ENCODE data around the gene EML6.

Gene EML6

GRCh38 chr2:54920660-54921059, 197.2 kb downstream of the EML6 start:
- H3K27ac ChIP-seq, result no peak overlapping the region
- TF ChIP-seq, protein P1, sequence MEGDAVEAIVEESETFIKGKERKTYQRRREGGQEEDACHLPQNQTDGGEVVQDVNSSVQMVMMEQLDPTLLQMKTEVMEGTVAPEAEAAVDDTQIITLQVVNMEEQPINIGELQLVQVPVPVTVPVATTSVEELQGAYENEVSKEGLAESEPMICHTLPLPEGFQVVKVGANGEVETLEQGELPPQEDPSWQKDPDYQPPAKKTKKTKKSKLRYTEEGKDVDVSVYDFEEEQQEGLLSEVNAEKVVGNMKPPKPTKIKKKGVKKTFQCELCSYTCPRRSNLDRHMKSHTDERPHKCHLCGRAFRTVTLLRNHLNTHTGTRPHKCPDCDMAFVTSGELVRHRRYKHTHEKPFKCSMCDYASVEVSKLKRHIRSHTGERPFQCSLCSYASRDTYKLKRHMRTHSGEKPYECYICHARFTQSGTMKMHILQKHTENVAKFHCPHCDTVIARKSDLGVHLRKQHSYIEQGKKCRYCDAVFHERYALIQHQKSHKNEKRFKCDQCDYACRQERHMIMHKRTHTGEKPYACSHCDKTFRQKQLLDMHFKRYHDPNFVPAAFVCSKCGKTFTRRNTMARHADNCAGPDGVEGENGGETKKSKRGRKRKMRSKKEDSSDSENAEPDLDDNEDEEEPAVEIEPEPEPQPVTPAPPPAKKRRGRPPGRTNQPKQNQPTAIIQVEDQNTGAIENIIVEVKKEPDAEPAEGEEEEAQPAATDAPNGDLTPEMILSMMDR (conservative IDR thresholded peaks at IDR 0.05), result no peak

GRCh38 chr2:54924121-54924520, 200.7 kb downstream of the EML6 start:
- no peak overlapping the region for H3K27ac ChIP-seq
- TF ChIP-seq, protein P1 (conservative IDR thresholded peaks at IDR 0.05), result no peak

GRCh38 chr2:54925022-54925421, 201.6 kb downstream of the EML6 start:
- no peak overlapping the region for H3K27ac ChIP-seq
- TF ChIP-seq, protein P1 (conservative IDR thresholded peaks at IDR 0.05), result no peak

GRCh38 chr2:54927085-54927750, 203.8 kb downstream of the EML6 start:
- TF ChIP-seq, protein P1 (conservative IDR thresholded peaks at IDR 0.05), result no peak
- H3K27ac ChIP-seq, result no peak overlapping the region

DNA sequence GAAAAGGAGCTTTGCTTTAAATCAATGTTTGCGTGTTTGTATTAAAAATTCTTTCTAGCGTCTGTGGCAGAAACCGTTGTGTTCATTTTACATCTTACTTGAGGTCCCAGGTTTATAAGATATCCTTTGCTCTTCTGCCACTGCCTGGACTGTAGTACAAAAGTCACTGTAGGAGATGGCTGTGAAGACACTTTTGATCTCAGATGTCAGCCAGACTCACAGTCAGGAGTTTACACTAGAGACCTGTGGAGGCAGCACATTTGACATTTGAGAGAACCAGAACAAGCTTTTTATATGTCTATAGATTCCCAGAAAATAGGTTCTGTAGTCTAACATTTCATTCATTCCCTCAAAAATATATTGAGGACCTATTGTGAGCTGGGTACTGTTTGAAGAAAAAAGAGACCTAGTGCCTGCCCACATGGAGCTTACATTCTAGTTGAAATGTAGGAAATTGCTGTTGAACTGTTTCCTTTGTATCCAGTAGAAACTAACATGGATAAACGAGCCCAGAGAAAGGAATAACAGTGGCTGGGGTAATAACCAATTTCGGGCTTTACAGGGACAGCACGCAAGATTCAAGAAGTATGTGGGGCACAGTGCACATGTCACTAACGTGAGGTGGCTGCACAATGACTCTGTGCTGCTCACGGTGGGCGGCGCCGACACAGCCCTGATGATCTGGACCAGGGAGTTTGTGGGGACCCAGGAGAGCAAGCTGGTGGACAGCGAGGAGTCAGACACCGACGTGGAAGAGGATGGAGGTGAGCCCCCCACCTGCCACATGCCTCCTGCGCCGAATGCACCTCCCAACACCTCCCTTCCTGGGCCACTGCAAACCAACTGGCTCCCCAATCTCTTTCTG, 204.5 kb downstream of the EML6 start:
- TF ChIP-seq, protein P1 (conservative IDR thresholded peaks at IDR 0.05), result no peak
- H3K27ac ChIP-seq, result no peak overlapping the region

- TF ChIP-seq, protein P1 (conservative IDR thresholded peaks at IDR 0.05), result no peak
- H3K27ac ChIP-seq, result no peak overlapping the region
Measured at GRCh38 chr2:54928719-54929118, 205.3 kb downstream of the EML6 start.

DNA sequence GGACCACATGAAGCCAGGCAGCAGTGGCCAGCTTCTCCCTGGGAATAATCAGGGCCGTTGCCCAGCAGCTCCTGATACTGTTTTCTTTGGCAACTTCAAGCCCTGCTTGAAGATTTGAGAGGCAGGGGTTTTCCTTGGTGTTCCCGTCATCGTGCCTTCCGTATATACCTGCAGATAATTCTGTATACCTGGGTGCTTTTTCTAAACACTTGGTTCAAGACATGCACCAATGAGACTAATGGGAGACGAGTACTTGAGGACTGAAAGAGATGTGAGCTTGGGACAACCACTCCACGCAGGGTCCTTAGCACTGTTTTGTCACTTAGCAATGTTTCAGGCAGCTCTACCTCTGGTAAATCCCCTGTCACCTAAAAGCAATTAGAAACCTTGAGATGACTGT, 208.0 kb downstream of the EML6 start:
- no peak overlapping the region for H3K27ac ChIP-seq
- TF ChIP-seq, protein P1 (conservative IDR thresholded peaks at IDR 0.05), result no peak
